C4-2B (cell line): ENCODE measurements around the gene OR51B6.

Experiments
- ZFX ChIP-seq: fragments of 450-650 bp; IDR thresholded peaks from 2 replicates; pipeline ENCODE4 v1.6.1; 2017
- TF ChIP-seq, protein P1 (sequence below): fragments of 450-650 bp; conservative IDR thresholded peaks from 2 replicates; pipeline ENCODE4 v1.5.1; 2017; ENCODE audit warnings: mild to moderate bottlenecking

- TF ChIP-seq, protein P1, sequence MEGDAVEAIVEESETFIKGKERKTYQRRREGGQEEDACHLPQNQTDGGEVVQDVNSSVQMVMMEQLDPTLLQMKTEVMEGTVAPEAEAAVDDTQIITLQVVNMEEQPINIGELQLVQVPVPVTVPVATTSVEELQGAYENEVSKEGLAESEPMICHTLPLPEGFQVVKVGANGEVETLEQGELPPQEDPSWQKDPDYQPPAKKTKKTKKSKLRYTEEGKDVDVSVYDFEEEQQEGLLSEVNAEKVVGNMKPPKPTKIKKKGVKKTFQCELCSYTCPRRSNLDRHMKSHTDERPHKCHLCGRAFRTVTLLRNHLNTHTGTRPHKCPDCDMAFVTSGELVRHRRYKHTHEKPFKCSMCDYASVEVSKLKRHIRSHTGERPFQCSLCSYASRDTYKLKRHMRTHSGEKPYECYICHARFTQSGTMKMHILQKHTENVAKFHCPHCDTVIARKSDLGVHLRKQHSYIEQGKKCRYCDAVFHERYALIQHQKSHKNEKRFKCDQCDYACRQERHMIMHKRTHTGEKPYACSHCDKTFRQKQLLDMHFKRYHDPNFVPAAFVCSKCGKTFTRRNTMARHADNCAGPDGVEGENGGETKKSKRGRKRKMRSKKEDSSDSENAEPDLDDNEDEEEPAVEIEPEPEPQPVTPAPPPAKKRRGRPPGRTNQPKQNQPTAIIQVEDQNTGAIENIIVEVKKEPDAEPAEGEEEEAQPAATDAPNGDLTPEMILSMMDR: no peak
- TF ChIP-seq ZFX: no peak
Measured at GRCh38 chr11:5339771-5340322, 11.5 kb upstream of the OR51B6 start.
